ENCODE results near the gene CBFB. TPM values are rescaled to one million over a fixed set of nuclear protein-coding genes. Genes with fewer than 3 reads are reported as not detected.

Gene CBFB
- total and polyA plus RNA-seq, 2 of the 13 experiments (the other 11 are each of a cell fraction or from before 2014, with no cell fraction given): 22.1 to 70.8 TPM

GRCh38 chr16:67030221-67030962 lies 1.4 kb downstream of the CBFB start (continued):
- TF ChIP-seq ZNF318 (CRISPR knock-in tag; IDR thresholded peaks at IDR 0.05): no peak
- 0 out of 2 replicates have a peak, but pooled peaks have one; percentile 15 for TF ChIP-seq HDAC2 (CRISPR knock-in tag; IDR thresholded peaks at IDR 0.05)
- peak; percentile 52; the same call in 1 of the 2 replicates for TF ChIP-seq ZNF605 (CRISPR knock-in tag; IDR thresholded peaks at IDR 0.05)
- no peak for TF ChIP-seq HOXD1 (CRISPR knock-in tag; IDR thresholded peaks at IDR 0.05)
- no peak for TF ChIP-seq REXO4 (CRISPR knock-in tag; IDR thresholded peaks at IDR 0.05; ENCODE audit: borderline replicate concordance)
- TF ChIP-seq NR2F6 (IDR thresholded peaks at IDR 0.05): peak; percentile 48; the same call in 1 of the 2 replicates
- peak; percentile 51; the same call in 1 of the 2 replicates for TF ChIP-seq NR2F6 (CRISPR knock-in tag; IDR thresholded peaks at IDR 0.05)
- TF ChIP-seq ZNF652 (CRISPR knock-in tag; IDR thresholded peaks at IDR 0.05; ENCODE audit: borderline replicate concordance, low read depth): no peak
- TF ChIP-seq ZFP36L1 (CRISPR knock-in tag; IDR thresholded peaks at IDR 0.05): no peak
- TF ChIP-seq SMC3 (IDR thresholded peaks at IDR 0.05; ENCODE audit: low read length): no peak
- TF ChIP-seq BCLAF1 (IDR thresholded peaks at IDR 0.05): no peak
- TF ChIP-seq REPIN1 (CRISPR knock-in tag; IDR thresholded peaks at IDR 0.05; ENCODE audit: borderline replicate concordance, low read depth): 0 out of 2 replicates have a peak, but pooled peaks have one; percentile 18
- no peak for TF ChIP-seq RBM22 (optimal IDR thresholded peaks at IDR 0.05; ENCODE audit: low read length)
- no peak for TF ChIP-seq ATF7-NPFF (CRISPR knock-in tag; IDR thresholded peaks at IDR 0.05; ENCODE audit: low read depth)
- TF ChIP-seq MED1 (CRISPR knock-in tag; IDR thresholded peaks at IDR 0.05): no peak
- TF ChIP-seq KMT2A (CRISPR knock-in tag; IDR thresholded peaks at IDR 0.05): peak; percentile 74
- no peak for TF ChIP-seq ZNF629 (CRISPR knock-in tag; conservative IDR thresholded peaks at IDR 0.05)
